HFFc6 (cell line): ENCODE results near the gene RBM19. TPM values are rescaled to one million over a fixed set of nuclear protein-coding genes. Genes with fewer than 3 reads are reported as not detected.

ENCODE experiments used
- DNase-seq: peaks from one replicate; pipeline ENCODE4 v3.0.0-alpha.2; 2018
- H3K27ac Mint-ChIP-seq: 2 replicates; pipeline ENCODE4 v1.8.0; 2020; ENCODE audit warnings: mild to moderate bottlenecking, mixed read lengths
- H3K27me3 Mint-ChIP-seq: 2 replicates; pipeline ENCODE4 v1.8.0; 2021; ENCODE audit warnings: mild to moderate bottlenecking, moderate library complexity, mixed read lengths; ENCODE audit not compliant: insufficient read depth
- H3K36me3 Mint-ChIP-seq: 2 replicates; pipeline ENCODE4 v1.8.0; 2021; ENCODE audit warnings: low read depth, mixed read lengths
- H3K4me1 Mint-ChIP-seq: 2 replicates; pipeline ENCODE4 v1.8.0; 2020; ENCODE audit warnings: low read depth, mixed read lengths
- H3K4me3 Mint-ChIP-seq: 2 replicates; pipeline ENCODE4 v1.8.0; 2020; ENCODE audit warnings: mild to moderate bottlenecking, moderate library complexity, mixed read lengths
- H3K9me3 Mint-ChIP-seq: 2 replicates; pipeline ENCODE4 v1.8.0; 2020; ENCODE audit warnings: mild to moderate bottlenecking, mixed read lengths
- total RNA-seq, 6 experiments: library from RNA; stranded (reverse); fragmentation: NEBNext Ultra II Directional; extraction: Animal tissue kit (Norgen Biotek cat#: 25700); gene quantifications; 2 replicates in 1 of 6; 3 replicates in 5 of 6; pipeline ENCODE4 v1.2.3, GENCODE V29; 2021
- TF ChIP-seq, protein P1 (sequence below): fragments of 200-600 bp; sonication (generic); IDR thresholded peaks from 2 replicates; pipeline ENCODE4 v1.5.0; 2021; ENCODE audit warnings: antibody characterized with exemption, mild to moderate bottlenecking

Gene RBM19
- total RNA-seq, 6 experiments from 2014 or later, result 27.8 to 34.8 (median 29.8) TPM

DNA sequence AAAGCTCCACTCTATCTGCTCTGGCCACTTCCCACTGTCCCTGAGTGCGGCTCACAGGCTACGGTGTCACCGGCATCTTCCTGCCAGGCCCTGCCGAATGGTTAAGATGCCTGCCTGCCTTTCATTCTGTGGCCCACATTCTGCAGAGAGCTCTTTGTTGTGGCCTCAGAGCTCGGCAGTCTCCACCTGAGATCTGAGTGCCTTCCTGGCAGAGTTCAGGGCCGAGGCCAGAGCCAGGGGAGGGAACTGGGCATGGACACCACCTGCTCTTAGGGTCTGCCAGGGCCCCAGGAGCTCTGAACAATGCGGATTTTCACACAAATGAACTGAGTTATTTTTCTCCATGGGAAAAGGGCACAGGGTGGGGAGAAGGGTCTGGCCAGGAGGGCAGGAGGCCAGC, 127.2 kb downstream of the RBM19 start:
- Mint-ChIP-seq H3K27me3 (no peaks in the 10 kb centered on the region; the same call in 1 of the 2 replicates), H3K27ac (no peak overlapping the region), H3K9me3 (no peaks in the 10 kb centered on the region), H3K4me3 (no peak overlapping the region), H3K4me1 (peaks cover 8% of the 10 kb centered on the region), H3K36me3 (peaks cover 5% of the 10 kb centered on the region)
- TF ChIP-seq, protein P1, sequence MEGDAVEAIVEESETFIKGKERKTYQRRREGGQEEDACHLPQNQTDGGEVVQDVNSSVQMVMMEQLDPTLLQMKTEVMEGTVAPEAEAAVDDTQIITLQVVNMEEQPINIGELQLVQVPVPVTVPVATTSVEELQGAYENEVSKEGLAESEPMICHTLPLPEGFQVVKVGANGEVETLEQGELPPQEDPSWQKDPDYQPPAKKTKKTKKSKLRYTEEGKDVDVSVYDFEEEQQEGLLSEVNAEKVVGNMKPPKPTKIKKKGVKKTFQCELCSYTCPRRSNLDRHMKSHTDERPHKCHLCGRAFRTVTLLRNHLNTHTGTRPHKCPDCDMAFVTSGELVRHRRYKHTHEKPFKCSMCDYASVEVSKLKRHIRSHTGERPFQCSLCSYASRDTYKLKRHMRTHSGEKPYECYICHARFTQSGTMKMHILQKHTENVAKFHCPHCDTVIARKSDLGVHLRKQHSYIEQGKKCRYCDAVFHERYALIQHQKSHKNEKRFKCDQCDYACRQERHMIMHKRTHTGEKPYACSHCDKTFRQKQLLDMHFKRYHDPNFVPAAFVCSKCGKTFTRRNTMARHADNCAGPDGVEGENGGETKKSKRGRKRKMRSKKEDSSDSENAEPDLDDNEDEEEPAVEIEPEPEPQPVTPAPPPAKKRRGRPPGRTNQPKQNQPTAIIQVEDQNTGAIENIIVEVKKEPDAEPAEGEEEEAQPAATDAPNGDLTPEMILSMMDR, result no peak
- DNase-seq, result no peak

DNA sequence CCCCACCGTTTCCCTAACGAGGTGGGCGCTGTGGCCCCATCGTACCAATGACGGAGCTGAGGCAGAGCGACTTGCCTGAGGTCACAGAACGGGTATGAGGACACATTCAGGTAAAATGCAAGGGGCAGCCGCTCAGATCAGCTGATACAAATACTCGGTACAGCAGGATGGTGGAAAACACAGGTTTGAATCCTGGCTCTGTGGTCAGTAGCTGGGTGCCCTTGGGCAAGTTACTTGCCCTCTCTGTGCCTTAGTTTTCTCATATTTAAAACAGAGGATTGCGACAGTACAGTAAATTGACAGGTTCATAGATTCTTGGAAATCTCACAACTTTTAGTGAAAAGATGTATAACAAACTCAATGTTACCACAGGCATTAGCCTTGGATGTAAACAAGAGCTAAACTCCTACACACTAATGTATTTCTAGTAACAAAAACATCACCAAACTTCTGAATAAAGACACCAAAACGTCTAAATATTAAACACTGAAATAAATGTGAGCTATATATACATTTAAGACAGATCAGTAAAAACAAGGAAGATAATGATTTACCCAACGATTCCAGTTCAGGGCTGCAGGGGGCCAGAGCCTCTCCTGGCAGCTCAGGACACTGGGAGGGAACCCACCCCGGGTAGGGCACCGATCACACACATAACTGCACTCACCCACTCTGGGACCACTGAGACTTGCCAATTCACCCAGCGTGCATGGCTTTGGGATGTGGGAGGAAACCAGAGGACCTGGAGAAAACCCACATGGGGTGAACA, 128.4 kb downstream of the RBM19 start:
- Mint-ChIP-seq H3K27me3 (peaks cover 2% of the 10 kb centered on the region), H3K4me3 (no peak overlapping the region), H3K4me1 (peaks cover 8% of the 10 kb centered on the region), H3K36me3 (peaks cover 4% of the 10 kb centered on the region), H3K9me3 (no peaks in the 10 kb centered on the region), H3K27ac (no peak overlapping the region)
- TF ChIP-seq, protein P1, result peak; percentile 29; the same call in 1 of the 2 replicates
- DNase-seq, result no peak

DNA sequence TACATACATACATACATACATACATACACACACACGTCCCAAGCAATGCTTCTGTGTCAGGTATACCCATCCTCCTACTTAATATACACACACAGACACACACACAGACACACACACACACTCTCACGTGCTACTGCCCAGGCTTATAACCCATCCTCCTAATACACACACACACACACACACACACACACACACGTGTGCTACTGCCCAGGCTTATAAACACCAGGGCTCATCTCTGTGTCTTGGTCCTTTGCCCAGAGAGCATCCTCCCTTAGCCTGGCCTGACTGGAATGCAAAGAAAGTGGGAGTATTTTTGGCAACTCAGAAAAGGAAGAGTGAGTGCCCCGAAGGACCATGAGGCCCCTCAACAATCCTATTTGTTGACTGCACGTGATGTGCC, 129.0 kb downstream of the RBM19 start:
- Mint-ChIP-seq H3K27me3 (peaks cover 2% of the 10 kb centered on the region), H3K4me3 (no peak overlapping the region), H3K9me3 (no peaks in the 10 kb centered on the region), H3K27ac (no peak overlapping the region), H3K36me3 (no peaks in the 10 kb centered on the region; the same call in 1 of the 2 replicates), H3K4me1 (peaks cover 8% of the 10 kb centered on the region)
- TF ChIP-seq, protein P1, result no peak
- peak; percentile 42 for DNase-seq

- TF ChIP-seq, protein P1, result no peak
- Mint-ChIP-seq H3K4me3 (no peak overlapping the region), H3K4me1 (peaks cover 15% of the 10 kb centered on the region), H3K9me3 (no peaks in the 10 kb centered on the region), H3K27me3 (peaks cover 2% of the 10 kb centered on the region), H3K27ac (no peak overlapping the region), H3K36me3 (no peaks in the 10 kb centered on the region; the same call in 1 of the 2 replicates)
- DNase-seq, result no peak
Observed at GRCh38 chr12:113835896-113836295, 130.2 kb downstream of the RBM19 start.

DNA sequence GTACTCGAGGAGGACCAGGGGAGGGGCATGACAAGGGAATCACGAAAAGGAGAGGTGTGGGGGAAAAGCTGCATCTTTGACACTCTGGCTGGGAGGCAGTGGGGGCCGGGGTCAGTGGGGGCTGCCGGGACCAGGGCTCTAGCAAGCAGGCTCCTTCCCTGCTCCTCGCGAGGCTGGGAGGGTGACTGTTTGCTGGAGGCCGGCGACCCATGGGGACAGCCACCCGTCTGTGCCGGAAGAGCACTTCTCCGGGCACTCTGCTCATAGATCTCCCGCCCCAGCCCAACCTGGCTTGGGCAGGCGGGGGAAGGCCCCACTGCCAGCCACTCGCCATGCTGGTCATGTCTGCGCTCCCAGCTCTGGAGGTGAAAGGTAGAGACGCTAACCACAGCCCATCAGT, 130.7 kb downstream of the RBM19 start:
- Mint-ChIP-seq H3K4me1 (peaks cover 20% of the 10 kb centered on the region), H3K36me3 (no peaks in the 10 kb centered on the region; the same call in 1 of the 2 replicates), H3K4me3 (no peak overlapping the region), H3K27ac (no peak overlapping the region), H3K27me3 (peaks cover 2% of the 10 kb centered on the region), H3K9me3 (no peaks in the 10 kb centered on the region)
- TF ChIP-seq, protein P1, result no peak
- no peak for DNase-seq
